Mammary epithelial cell (primary cell): Measurements from ENCODE around the gene C5orf46.

Experiments used
- CTCF ChIP-seq, 2 donors: IDR thresholded peaks in 1 of 2; conservative IDR thresholded peaks in 1 of 2; 2 replicates each; pipeline ENCODE4 v1.5.1; 2011 to 2012; ENCODE audit warnings: inconsistent platforms in 2 of 2, low read length in 2 of 2, mild to moderate bottlenecking in 2 of 2, control low read depth in 1 of 2, low read depth in 1 of 2; ENCODE audit not compliant: insufficient read depth in 1 of 2; ENCODE audit errors: extremely low read depth in 1 of 2
- EZH2 ChIP-seq: IDR thresholded peaks from 2 replicates; pipeline ENCODE4 v1.6.1; 2012; ENCODE audit warnings: low read length, inconsistent platforms, borderline replicate concordance

- TF ChIP-seq CTCF (conservative IDR thresholded peaks at IDR 0.05 in 1 of 2, IDR thresholded peaks at IDR 0.05 in 1 of 2; ENCODE audit: extremely low read depth in 1 of 2, insufficient read depth in 1 of 2, low read depth in 1 of 2, low read length in 2 of 2): no peak
- no peak for TF ChIP-seq EZH2
These were observed 60.7 kb downstream of the C5orf46 start for GRCh38 chr5:147845618-147846017.
